SK-N-MC (cell line): ENCODE results near the gene GABBR2.

ENCODE experiments used
- DNase-seq: peaks from one replicate; pipeline ENCODE4 v3.0.0-alpha.2; 2011; ENCODE audit warnings: low read depth, low spot score
- H3K27ac ChIP-seq: fragments of 200-600 bp; sonication (generic); 2 replicates; pipeline ENCODE4 v1.5.1; 2016; ENCODE audit warnings: mixed run types
- H3K36me3 ChIP-seq: fragments of 200-600 bp; sonication (generic); 2 replicates; pipeline ENCODE4 v1.6.1; 2017; ENCODE audit warnings: antibody characterized with exemption, low read length, mixed read lengths; ENCODE audit not compliant: insufficient read depth
- H3K4me3 ChIP-seq: fragments of 200-600 bp; sonication (generic); 2 replicates; pipeline ENCODE4 v1.5.1; 2016
- H3K9ac ChIP-seq: fragments of 200-600 bp; sonication (generic); 2 replicates; pipeline ENCODE4 v1.8.0; 2017; ENCODE audit warnings: mixed run types, mixed read lengths; ENCODE audit not compliant: insufficient read length
- H3K9me3 ChIP-seq: fragments of 200-600 bp; sonication (generic); 2 replicates; pipeline ENCODE4 v1.6.1; 2017; ENCODE audit warnings: low read depth, mild to moderate bottlenecking, antibody characterized with exemption, low read length, moderate library complexity, mixed read lengths
- EZH2 ChIP-seq: fragments of 200-600 bp; sonication (generic); IDR thresholded peaks from one replicate; pipeline ENCODE4 v1.6.1; 2017; ENCODE audit warnings: antibody characterized with exemption
- FOXP2 ChIP-seq: optimal IDR thresholded peaks from 2 replicates; pipeline ENCODE3; 2011; ENCODE audit warnings: mild to moderate bottlenecking, moderate library complexity; ENCODE audit not compliant: insufficient read depth; ENCODE audit errors: extremely low read length, control extremely low read depth
- POLR2AphosphoS5 ChIP-seq: IDR thresholded peaks from 2 replicates; pipeline ENCODE4 v1.6.1; 2012; ENCODE audit warnings: mild to moderate bottlenecking, low read depth, low read length, borderline replicate concordance

Gene GABBR2

GRCh38 chr9:98445576-98445975 lies 263.2 kb downstream of the GABBR2 start:
- H3K4me3 ChIP-seq: no peak overlapping the region
- DNase-seq: no peak
- no peaks in the 10 kb centered on the region for H3K9me3 ChIP-seq
- no peak overlapping the region for H3K27ac ChIP-seq
- TF ChIP-seq FOXP2 (no peak), EZH2 (no peak), POLR2AphosphoS5 (no peak)
- no peak overlapping the region for H3K9ac ChIP-seq
- no peaks in the 10 kb centered on the region for H3K36me3 ChIP-seq

- no peak overlapping the region for H3K9ac ChIP-seq
- no peak for DNase-seq
- no peak overlapping the region for H3K4me3 ChIP-seq
- H3K9me3 ChIP-seq: no peaks in the 10 kb centered on the region
- TF ChIP-seq POLR2AphosphoS5 (no peak), FOXP2 (no peak), EZH2 (no peak)
- H3K27ac ChIP-seq: no peak overlapping the region
- no peaks in the 10 kb centered on the region for H3K36me3 ChIP-seq
Observed at GRCh38 chr9:98444601-98445000, 264.1 kb downstream of the GABBR2 start.

GRCh38 chr9:98442541-98442940 lies 266.2 kb downstream of the GABBR2 start:
- H3K4me3 ChIP-seq: no peak overlapping the region
- H3K36me3 ChIP-seq: no peaks in the 10 kb centered on the region
- no peak for DNase-seq
- no peak for TF ChIP-seq FOXP2
- H3K9me3 ChIP-seq: no peaks in the 10 kb centered on the region
- no peak overlapping the region for H3K27ac ChIP-seq
- H3K9ac ChIP-seq: no peak overlapping the region

- no peaks in the 10 kb centered on the region for H3K36me3 ChIP-seq
- DNase-seq: no peak
- no peak overlapping the region for H3K27ac ChIP-seq
- no peak overlapping the region for H3K9ac ChIP-seq
- no peak for TF ChIP-seq POLR2AphosphoS5
- TF ChIP-seq EZH2: no peak
- TF ChIP-seq FOXP2: no peak
- no peak overlapping the region for H3K4me3 ChIP-seq
- no peaks in the 10 kb centered on the region for H3K9me3 ChIP-seq
Observed at GRCh38 chr9:98442114-98442513, 266.6 kb downstream of the GABBR2 start.

GRCh38 chr9:98438666-98439065 lies 270.1 kb downstream of the GABBR2 start:
- H3K9me3 ChIP-seq: no peaks in the 10 kb centered on the region
- H3K36me3 ChIP-seq: no peaks in the 10 kb centered on the region
- no peak for TF ChIP-seq FOXP2
- no peak for TF ChIP-seq POLR2AphosphoS5
- TF ChIP-seq EZH2: no peak
- H3K4me3 ChIP-seq: no peak overlapping the region
- DNase-seq: no peak
- H3K9ac ChIP-seq: no peak overlapping the region
- no peak overlapping the region for H3K27ac ChIP-seq

- H3K27ac ChIP-seq: no peak overlapping the region
- no peak overlapping the region for H3K9ac ChIP-seq
- no peak overlapping the region for H3K4me3 ChIP-seq
- H3K36me3 ChIP-seq: no peaks in the 10 kb centered on the region
- no peak for TF ChIP-seq FOXP2
- no peak for TF ChIP-seq EZH2
- TF ChIP-seq POLR2AphosphoS5: no peak
- no peak for DNase-seq
- H3K9me3 ChIP-seq: no peaks in the 10 kb centered on the region
Observed at GRCh38 chr9:98437458-98438034, 271.2 kb downstream of the GABBR2 start.

- H3K27ac ChIP-seq: no peak overlapping the region
- TF ChIP-seq EZH2 (no peak), POLR2AphosphoS5 (no peak), FOXP2 (no peak)
- no peak for DNase-seq
Observed at GRCh38 chr9:98432960-98433359, 275.8 kb downstream of the GABBR2 start.

GRCh38 chr9:98432134-98432533 lies 276.6 kb downstream of the GABBR2 start:
- Histone ChIP-seq H3K27ac (no peak overlapping the region), H3K9me3 (no peaks in the 10 kb centered on the region), H3K4me3 (no peak overlapping the region)

More at GRCh38 chr9:98432960-98433359, 275.8 kb downstream of the GABBR2 start:
- Histone ChIP-seq H3K4me3 (no peak overlapping the region), H3K36me3 (no peaks in the 10 kb centered on the region), H3K9me3 (no peaks in the 10 kb centered on the region), H3K9ac (no peak overlapping the region)

GRCh38 chr9:98430535-98431292 lies 278.0 kb downstream of the GABBR2 start:
- Histone ChIP-seq H3K27ac (no peak overlapping the region), H3K9ac (no peak overlapping the region), H3K4me3 (no peak overlapping the region), H3K9me3 (no peaks in the 10 kb centered on the region), H3K36me3 (no peaks in the 10 kb centered on the region)
- no peak for DNase-seq
- TF ChIP-seq POLR2AphosphoS5: no peak
- no peak for TF ChIP-seq EZH2
- no peak for TF ChIP-seq FOXP2

More at GRCh38 chr9:98432134-98432533, 276.6 kb downstream of the GABBR2 start:
- no peaks in the 10 kb centered on the region for H3K36me3 ChIP-seq
- TF ChIP-seq POLR2AphosphoS5 (no peak), EZH2 (no peak), FOXP2 (no peak)
- DNase-seq: no peak
- H3K9ac ChIP-seq: no peak overlapping the region
